HepG2 (cell line): ENCODE results near the gene CDCA5. TPM values are rescaled to one million over a fixed set of nuclear protein-coding genes. Genes with fewer than 3 reads are reported as not detected.
A peak's percentile ranks its signal among the peaks of the same experiment; 100 is the strongest.

ENCODE experiments used
- ATAC-seq: fragments of 200-7000 bp; cut with Tn5 transposase; 3 replicates; pipeline ENCODE4 v1.9.1; 2020; ENCODE audit warnings: mild to moderate bottlenecking, moderate library complexity
- BruUV-seq: library from RNA; stranded (reverse); fragments of 400-500 nt; replicated peaks from 2 replicates; lab custom pipeline; 2021; lab: Mats Ljungman, UMichigan
- CTCF ChIA-PET: fragments of 300-600 bp; formaldehyde crosslinking; extraction: SDS; loops from one replicate; lab custom pipeline; 2021; ENCODE audit warnings: low total read pairs, inconsistent platforms, low intra/inter-chr PET ratio; lab: Yijun Ruan, JAX
- POLR2A ChIA-PET: fragments of 350-600 bp; sonication (Branson Sonifier 250); formaldehyde crosslinking; loops from one replicate; lab custom pipeline; 2020; ENCODE audit warnings: antibody characterized with exemption, inconsistent platforms; lab: Yijun Ruan, JAX
- DNase-seq: peaks from one replicate; pipeline ENCODE4 v3.0.0-alpha.2; 2015; ENCODE audit warnings: low spot score
- FAIRE-seq: peaks from 3 replicates; lab custom pipeline; 2011; peaks lifted over from hg19 to GRCh38; lab: Jason Lieb, UNC
- H2AFZ ChIP-seq: one replicate; pipeline ENCODE4 v1.6.1; 2011; ENCODE audit warnings: low read length, inconsistent platforms
- H3K27ac ChIP-seq: fragments of 300-600 bp; 3 replicates; pipeline ENCODE4 v1.8.0; 2011; ENCODE audit warnings: mixed run types, mild to moderate bottlenecking, mixed read lengths, low read length, inconsistent platforms; ENCODE audit not compliant: insufficient read depth; ENCODE audit errors: extremely low read length
- H3K27me3 ChIP-seq, 2 experiments: fragments of 200-600 bp in 1 of 2; 2 replicates in 1 of 2; 3 replicates in 1 of 2; pipeline versions ENCODE4 v1.6.0 to v1.8.0; 2011; ENCODE audit warnings: low read length in 2 of 2, mild to moderate bottlenecking in 2 of 2, moderate library complexity in 2 of 2, inconsistent platforms in 1 of 2; ENCODE audit not compliant: insufficient read depth in 2 of 2, control insufficient read depth in 1 of 2
- H3K36me3 ChIP-seq, 2 experiments: fragments of 200-600 bp in 1 of 2; replicated peaks in 1 of 2; 2 replicates in 1 of 2; 3 replicates in 1 of 2; pipeline versions ENCODE4 v1.5.1 to v1.8.0; 2011; ENCODE audit warnings: low read length in 2 of 2, inconsistent platforms in 1 of 2; ENCODE audit not compliant: insufficient read depth in 2 of 2, control insufficient read depth in 1 of 2
- H3K4me1 ChIP-seq: 2 replicates; pipeline ENCODE4 v1.5.1; 2012; ENCODE audit warnings: low read length, inconsistent platforms; ENCODE audit not compliant: insufficient read depth
- H3K4me2 ChIP-seq: 2 replicates; pipeline ENCODE4 v1.6.0; 2011; ENCODE audit warnings: low read depth, low read length, inconsistent platforms
- H3K4me3 ChIP-seq, 3 experiments: fragments of 200-600 bp in 1 of 3; sonication (generic), shearing (Covaris generic) in 1 of 3; replicated peaks in 1 of 3; 2 replicates each; pipeline ENCODE4 v1.5.1; 2011 to 2016; ENCODE audit warnings: low read length in 3 of 3, inconsistent platforms in 2 of 3, low read depth in 2 of 3, mild to moderate bottlenecking in 2 of 3, control low read depth in 1 of 3, mixed read lengths in 1 of 3; ENCODE audit not compliant: insufficient read depth in 1 of 3
- H3K79me2 ChIP-seq: one replicate; pipeline ENCODE4 v1.6.1; 2011; ENCODE audit warnings: low read length, inconsistent platforms; ENCODE audit not compliant: insufficient read depth
- H3K9ac ChIP-seq: 2 replicates; pipeline ENCODE4 v1.6.0; 2011; ENCODE audit warnings: mild to moderate bottlenecking, low read depth, low read length, inconsistent platforms; ENCODE audit not compliant: insufficient read depth
- H3K9me3 ChIP-seq: 2 replicates; pipeline ENCODE4 v1.5.1; 2012; ENCODE audit warnings: mild to moderate bottlenecking, low read length
- H4K20me1 ChIP-seq: 2 replicates; pipeline ENCODE4 v1.6.0; 2011; ENCODE audit warnings: inconsistent platforms, mild to moderate bottlenecking, low read length, moderate library complexity; ENCODE audit not compliant: insufficient read depth
- ASH2L ChIP-seq: fragments of 300-600, 200-600 bp; sonication (generic); IDR thresholded peaks from 2 replicates; pipeline ENCODE4 v1.7.0; 2017; ENCODE audit warnings: low read depth, mild to moderate bottlenecking, moderate library complexity, mixed read lengths, low read length; ENCODE audit not compliant: insufficient read length
- CENPBD1 ChIP-seq: sonication (generic); formaldehyde crosslinking; IDR thresholded peaks from 2 replicates; pipeline ENCODE4 v1.8.0; 2022; ENCODE audit warnings: missing genetic modification reagents, low read depth, mild to moderate bottlenecking, borderline replicate concordance
- CERS6 ChIP-seq: sonication (generic); formaldehyde crosslinking; IDR thresholded peaks from 2 replicates; pipeline ENCODE4 v1.5.0; 2020; ENCODE audit warnings: missing genetic modification reagents
- KMT2A ChIP-seq: sonication (generic); formaldehyde crosslinking; IDR thresholded peaks from 2 replicates; pipeline ENCODE4 v1.4.0; 2020; ENCODE audit warnings: missing genetic modification reagents
- NR2F2 ChIP-seq: IDR thresholded peaks from 2 replicates; pipeline ENCODE4 v1.6.1; 2012; ENCODE audit warnings: low read depth, inconsistent platforms, borderline replicate concordance
- PAXIP1 ChIP-seq: sonication (generic); formaldehyde crosslinking; conservative IDR thresholded peaks from 2 replicates; pipeline ENCODE4 v1.4.0; 2020; ENCODE audit warnings: mild to moderate bottlenecking, missing genetic modification reagents, moderate library complexity
- RXRB ChIP-seq: IDR thresholded peaks from 2 replicates; pipeline ENCODE4 v1.6.1; 2016; ENCODE audit warnings: borderline replicate concordance, missing genetic modification reagents, missing compliant biosample characterization
- ZMYM3 ChIP-seq: sonication (generic); formaldehyde crosslinking; IDR thresholded peaks from 2 replicates; pipeline ENCODE4 v1.5.1; 2020; ENCODE audit warnings: mild to moderate bottlenecking, missing genetic modification reagents
- ZNF207 ChIP-seq: fragments of 450-650 bp; IDR thresholded peaks from 2 replicates; pipeline ENCODE4 v1.6.1; 2016; ENCODE audit warnings: antibody characterized with exemption, borderline replicate concordance
- ZNF225 ChIP-seq: sonication (generic); formaldehyde crosslinking; IDR thresholded peaks from 2 replicates; pipeline ENCODE4 v1.4.0; 2020; ENCODE audit warnings: mild to moderate bottlenecking, missing genetic modification reagents
- ZNF34 ChIP-seq: sonication (generic); formaldehyde crosslinking; IDR thresholded peaks from 2 replicates; pipeline ENCODE4 v1.4.0; 2020; ENCODE audit warnings: mild to moderate bottlenecking, missing genetic modification reagents, borderline replicate concordance
- ZNF790 ChIP-seq: sonication (generic); formaldehyde crosslinking; IDR thresholded peaks from 2 replicates; pipeline ENCODE4 v1.8.0; 2022; ENCODE audit warnings: missing genetic modification reagents, mild to moderate bottlenecking, borderline replicate concordance
- WGBS: methylation state at CpG from one replicate; pipeline ENCODE4 v1.1.6; 2017; ENCODE audit warnings: low lambda C conversion rate; 5-methylcytosine and 5-hydroxymethylcytosine counted together
- in situ Hi-C: cut with HindIII; loops from 2 replicates; pipeline ENCODE4 v1.10.0; 2017; ENCODE audit warnings: low pct_unique_long_range_greater_than_20kb; ENCODE audit not compliant: extremely low pct_ligation_motif_present
- intact Hi-C: fragments of 100-400 bp; cut with micrococcal nuclease; formaldehyde crosslinking; loops from one replicate; pipeline ENCODE4 v1.10.0; 2022; ENCODE audit not compliant: unreplicated experiment
- polyA plus RNA-seq, 8 experiments: library from polyadenylated mRNA; depleted of rRNA in 3 of 8; stranded (reverse) in 7 of 8; unstranded in 1 of 8; fragments of >200 nt; fragmentation: Illumina TruSeq in 4 of 8; extraction: Trizol in 4 of 8; gene quantifications; 2 replicates each; pipeline versions ENCODE4 v1.2.1 to v1.2.3, GENCODE V29; 2011 to 2016; ENCODE audit warnings: low read depth in 4 of 8, missing spikeins in 1 of 8, mixed read lengths in 1 of 8; ENCODE audit not compliant: insufficient read depth in 1 of 8
- total RNA-seq, 5 experiments: library from RNA; depleted of rRNA; stranded (reverse); fragments of >200 nt; fragmentation: Illumina TruSeq; extraction: Trizol; gene quantifications; 2 replicates each; pipeline ENCODE4 v1.2.3, GENCODE V29; 2016; ENCODE audit warnings: low read depth in 1 of 5
- TF ChIP-seq, protein P1 (sequence below): sonication (generic); formaldehyde crosslinking; IDR thresholded peaks from 2 replicates; pipeline ENCODE4 v1.4.0; 2020; ENCODE audit warnings: missing genetic modification reagents, borderline replicate concordance
- TF ChIP-seq, protein P2 (sequence below): sonication (generic); formaldehyde crosslinking; IDR thresholded peaks from 2 replicates; pipeline ENCODE4 v1.8.1; 2023; ENCODE audit warnings: mild to moderate bottlenecking, missing genetic modification reagents

CDCA5 gene
- total and polyA plus RNA-seq, 2 of the 13 experiments (the other 11 are each of a cell fraction or from before 2014, with no cell fraction given) = 13.5 to 50.6 TPM

GRCh38 chr11:65069217-65069616, 14.6 kb downstream of the CDCA5 start:
- no peak for TF ChIP-seq KMT2A
- TF ChIP-seq RXRB = no peak
- no peak for TF ChIP-seq ZNF225
- TF ChIP-seq PAXIP1 (CRISPR knock-in tag) = no peak
- no peak for TF ChIP-seq CERS6 (CRISPR knock-in tag)
- TF ChIP-seq, protein P1, sequence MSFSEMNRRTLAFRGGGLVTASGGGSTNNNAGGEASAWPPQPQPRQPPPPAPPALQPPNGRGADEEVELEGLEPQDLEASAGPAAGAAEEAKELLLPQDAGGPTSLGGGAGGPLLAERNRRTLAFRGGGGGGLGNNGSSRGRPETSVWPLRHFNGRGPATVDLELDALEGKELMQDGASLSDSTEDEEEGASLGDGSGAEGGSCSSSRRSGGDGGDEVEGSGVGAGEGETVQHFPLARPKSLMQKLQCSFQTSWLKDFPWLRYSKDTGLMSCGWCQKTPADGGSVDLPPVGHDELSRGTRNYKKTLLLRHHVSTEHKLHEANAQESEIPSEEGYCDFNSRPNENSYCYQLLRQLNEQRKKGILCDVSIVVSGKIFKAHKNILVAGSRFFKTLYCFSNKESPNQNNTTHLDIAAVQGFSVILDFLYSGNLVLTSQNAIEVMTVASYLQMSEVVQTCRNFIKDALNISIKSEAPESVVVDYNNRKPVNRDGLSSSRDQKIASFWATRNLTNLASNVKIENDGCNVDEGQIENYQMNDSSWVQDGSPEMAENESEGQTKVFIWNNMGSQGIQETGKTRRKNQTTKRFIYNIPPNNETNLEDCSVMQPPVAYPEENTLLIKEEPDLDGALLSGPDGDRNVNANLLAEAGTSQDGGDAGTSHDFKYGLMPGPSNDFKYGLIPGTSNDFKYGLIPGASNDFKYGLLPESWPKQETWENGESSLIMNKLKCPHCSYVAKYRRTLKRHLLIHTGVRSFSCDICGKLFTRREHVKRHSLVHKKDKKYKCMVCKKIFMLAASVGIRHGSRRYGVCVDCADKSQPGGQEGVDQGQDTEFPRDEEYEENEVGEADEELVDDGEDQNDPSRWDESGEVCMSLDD (CRISPR knock-in tag) = no peak
- no peak for TF ChIP-seq NR2F2
- TF ChIP-seq, protein P2, sequence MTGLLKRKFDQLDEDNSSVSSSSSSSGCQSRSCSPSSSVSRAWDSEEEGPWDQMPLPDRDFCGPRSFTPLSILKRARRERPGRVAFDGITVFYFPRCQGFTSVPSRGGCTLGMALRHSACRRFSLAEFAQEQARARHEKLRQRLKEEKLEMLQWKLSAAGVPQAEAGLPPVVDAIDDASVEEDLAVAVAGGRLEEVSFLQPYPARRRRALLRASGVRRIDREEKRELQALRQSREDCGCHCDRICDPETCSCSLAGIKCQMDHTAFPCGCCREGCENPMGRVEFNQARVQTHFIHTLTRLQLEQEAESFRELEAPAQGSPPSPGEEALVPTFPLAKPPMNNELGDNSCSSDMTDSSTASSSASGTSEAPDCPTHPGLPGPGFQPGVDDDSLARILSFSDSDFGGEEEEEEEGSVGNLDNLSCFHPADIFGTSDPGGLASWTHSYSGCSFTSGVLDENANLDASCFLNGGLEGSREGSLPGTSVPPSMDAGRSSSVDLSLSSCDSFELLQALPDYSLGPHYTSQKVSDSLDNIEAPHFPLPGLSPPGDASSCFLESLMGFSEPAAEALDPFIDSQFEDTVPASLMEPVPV (CRISPR knock-in tag) = no peak
- TF ChIP-seq ZNF207 = no peak
- TF ChIP-seq ZMYM3 = no peak
- TF ChIP-seq ZNF790 (CRISPR knock-in tag) = no peak
- TF ChIP-seq ZNF34 = no peak
- no peak for TF ChIP-seq ASH2L
- no peak for TF ChIP-seq CENPBD1
- peak overlapping the region; percentile 29 for H3K27ac ChIP-seq
- H3K4me2 ChIP-seq = no peak overlapping the region
- no TSS peak for BruUV-seq
- WGBS = 14% methylated on average over 9 of the region's 9 CpGs
- no peaks in the 10 kb centered on the region for H3K79me2 ChIP-seq
- H3K4me1 ChIP-seq = peaks cover 36% of the 10 kb centered on the region
- FAIRE-seq (peak; percentile 72), ATAC-seq (no peak), DNase-seq (peak; percentile 63)
- H3K4me3 ChIP-seq = no peak overlapping the region
- no peak overlapping the region for H2AFZ ChIP-seq
- H3K36me3 ChIP-seq = no peaks in the 10 kb centered on the region
- H3K9me3 ChIP-seq = no peaks in the 10 kb centered on the region
- POLR2A ChIA-PET = interaction anchor here (0.6 to 2.6 kb wide), 9 partner anchors 10 to 290 kb away, joined by 3 to 21 read pairs (median 4); partner anchors contain the start of genes ATG2A, BATF2, NAALADL1 and TM7SF2
- in situ Hi-C loops = loop anchor here (5.0 kb wide), 1 partner anchor 42 kb away; the partner anchor contains the start of gene SNX15
- intact Hi-C loops = loop anchor here (1.0 kb wide), 1 partner anchor 56 kb away; no protein-coding TSS in a partner anchor
- CTCF ChIA-PET = no interaction called here
- 0 out of 2 replicates have a peak overlapping the region, but pooled peaks have one; percentile 27 for H3K9ac ChIP-seq
- H3K27me3 ChIP-seq = no peaks in the 10 kb centered on the region
- no peaks in the 10 kb centered on the region for H4K20me1 ChIP-seq
